GM18511 (cell line): ENCODE results near the gene PACRGL.

Experiments
- ATAC-seq: cut with Tn5 transposase; IDR thresholded peaks from one replicate; pipeline ENCODE4 v1.9.1; 2021; ENCODE audit warnings: mild to moderate bottlenecking, moderate library complexity; ENCODE audit not compliant: unreplicated experiment

The PACRGL gene

GRCh38 chr4:20700007-20700761, at the start of gene PACRGL:
PACRGL (plus strand) TSS chr4:20700458; CDS start chr4:20704482, 4,024 bp downstream.
- ATAC-seq = peak; percentile 99

- ATAC-seq = no peak
Observed at GRCh38 chr4:20652226-20652885, 47.9 kb upstream of the PACRGL start.

GRCh38 chr4:20658456-20658855, 41.8 kb upstream of the PACRGL start:
- ATAC-seq = no peak

GRCh38 chr4:20662851-20663250, 37.4 kb upstream of the PACRGL start:
- no peak for ATAC-seq

GRCh38 chr4:20666012-20666860, 34.0 kb upstream of the PACRGL start:
- ATAC-seq = no peak

- no peak for ATAC-seq
Observed at GRCh38 chr4:20672262-20672661, 28.0 kb upstream of the PACRGL start.

- no peak for ATAC-seq
Observed at GRCh38 chr4:20675786-20676185, 24.5 kb upstream of the PACRGL start.

- no peak for ATAC-seq
Observed at GRCh38 chr4:20676501-20677197, 23.6 kb upstream of the PACRGL start.

GRCh38 chr4:20678400-20678799, 21.9 kb upstream of the PACRGL start:
- no peak for ATAC-seq

GRCh38 chr4:20679951-20680350, 20.3 kb upstream of the PACRGL start:
- ATAC-seq = no peak

- ATAC-seq = no peak
Observed at GRCh38 chr4:20680736-20681135, 19.5 kb upstream of the PACRGL start.

GRCh38 chr4:20681271-20681670, 19.0 kb upstream of the PACRGL start:
- no peak for ATAC-seq

GRCh38 chr4:20682853-20683252, 17.4 kb upstream of the PACRGL start:
- ATAC-seq = no peak

- ATAC-seq = no peak
Observed at GRCh38 chr4:20683766-20684165, 16.5 kb upstream of the PACRGL start.

- ATAC-seq = no peak
Observed at GRCh38 chr4:20684852-20685763, 15.2 kb upstream of the PACRGL start.

GRCh38 chr4:20687864-20688263, 12.4 kb upstream of the PACRGL start:
- no peak for ATAC-seq

- ATAC-seq = no peak
Observed at GRCh38 chr4:20696815-20697214, 3.4 kb upstream of the PACRGL start.

GRCh38 chr4:20698382-20698781, 1.9 kb upstream of the PACRGL start:
- ATAC-seq = no peak

- no peak for ATAC-seq
Observed at GRCh38 chr4:20698820-20699219, 1.4 kb upstream of the PACRGL start.

GRCh38 chr4:20711335-20711734, 11.1 kb downstream of the PACRGL start:
- ATAC-seq = no peak
